Parathyroid adenoma (tissue), 2 donors: Measurements from ENCODE around the gene COPG2.
"Not testable (repeated sequence)": the region's sequence is repeated elsewhere in the genome, so short reads cannot be mapped to it uniquely, and the experiment has no call there.

Source experiments
- H2AFZ ChIP-seq: fragments of 300-600 bp; sonication (generic); one replicate; pipeline ENCODE4 v1.7.0; 2017; ENCODE audit warnings: antibody characterized with exemption, mild to moderate bottlenecking
- H3K27ac ChIP-seq: fragments of 300-600 bp; sonication (generic); one replicate; pipeline ENCODE4 v1.7.0; 2017
- H3K27me3 ChIP-seq: fragments of 300-600 bp; sonication (generic); one replicate; pipeline ENCODE4 v1.7.0; 2017; ENCODE audit warnings: low read length; ENCODE audit not compliant: control insufficient read depth, insufficient read depth
- H3K36me3 ChIP-seq: fragments of 300-600 bp; sonication (generic); one replicate; pipeline ENCODE4 v1.7.0; 2017; ENCODE audit warnings: low read length; ENCODE audit not compliant: control insufficient read depth, insufficient read depth
- H3K4me1 ChIP-seq: fragments of 300-600 bp; sonication (generic); one replicate; pipeline ENCODE4 v1.7.0; 2017; ENCODE audit warnings: control low read depth
- H3K4me2 ChIP-seq: fragments of 300-600 bp; sonication (generic); one replicate; pipeline ENCODE4 v1.7.0; 2017; ENCODE audit warnings: low read length
- H3K4me3 ChIP-seq: fragments of 300-600 bp; sonication (generic); one replicate; pipeline ENCODE4 v1.7.0; 2017; ENCODE audit warnings: low read depth, low read length
- H3K79me2 ChIP-seq: fragments of 300-600 bp; sonication (generic); one replicate; pipeline ENCODE4 v1.7.0; 2017; ENCODE audit warnings: control low read depth
- H3K9ac ChIP-seq: fragments of 300-600 bp; sonication (generic); one replicate; pipeline ENCODE4 v1.7.0; 2017; ENCODE audit warnings: mild to moderate bottlenecking
- H3K9me3 ChIP-seq: fragments of 300-600 bp; sonication (generic); one replicate; pipeline ENCODE4 v1.7.0; 2017; ENCODE audit warnings: low read length; ENCODE audit not compliant: control insufficient read depth
- CTCF ChIP-seq: fragments of 300-600 bp; sonication (generic); IDR thresholded peaks from one replicate; pipeline ENCODE4 v1.7.0; 2017; ENCODE audit warnings: antibody characterized with exemption, mild to moderate bottlenecking
- donor health status: primary hyperparathyroidism.

The COPG2 gene

GRCh38 chr7:130606161-130606560 is 62.4 kb downstream of the COPG2 start:
- H2AFZ ChIP-seq = no peak overlapping the region
- no peak overlapping the region for H3K27ac ChIP-seq
- no peak overlapping the region for H3K4me2 ChIP-seq
- no peaks in the 10 kb centered on the region for H3K36me3 ChIP-seq
- H3K9me3 ChIP-seq = no peaks in the 10 kb centered on the region
- no peaks in the 10 kb centered on the region for H3K27me3 ChIP-seq
- H3K4me3 ChIP-seq = no peak overlapping the region
- H3K79me2 ChIP-seq = peaks cover 3% of the 10 kb centered on the region
- no peak overlapping the region for H3K9ac ChIP-seq
- H3K4me1 ChIP-seq = no peaks in the 10 kb centered on the region
- no peak for TF ChIP-seq CTCF

- H3K4me2 ChIP-seq = no peak overlapping the region
- no peaks in the 10 kb centered on the region for H3K27me3 ChIP-seq
- no peak overlapping the region for H2AFZ ChIP-seq
- H3K79me2 ChIP-seq = peaks cover 11% of the 10 kb centered on the region
- H3K27ac ChIP-seq = no peak overlapping the region
- no peaks in the 10 kb centered on the region for H3K9me3 ChIP-seq
- H3K4me3 ChIP-seq = no peak overlapping the region
- no peaks in the 10 kb centered on the region for H3K4me1 ChIP-seq
- no peaks in the 10 kb centered on the region for H3K36me3 ChIP-seq
- TF ChIP-seq CTCF = no peak
- H3K9ac ChIP-seq = no peak overlapping the region
Measured at GRCh38 chr7:130598056-130598455, 70.5 kb downstream of the COPG2 start.

- no peak overlapping the region for H2AFZ ChIP-seq
- no peak overlapping the region for H3K27ac ChIP-seq
- no peaks in the 10 kb centered on the region for H3K27me3 ChIP-seq
- H3K36me3 ChIP-seq = no peaks in the 10 kb centered on the region
- H3K4me2 ChIP-seq = no peak overlapping the region
- peaks cover 10% of the 10 kb centered on the region for H3K79me2 ChIP-seq
- no peak overlapping the region for H3K9ac ChIP-seq
- no peaks in the 10 kb centered on the region for H3K9me3 ChIP-seq
- H3K4me3 ChIP-seq = no peak overlapping the region
- TF ChIP-seq CTCF = no peak
- no peaks in the 10 kb centered on the region for H3K4me1 ChIP-seq
Measured at GRCh38 chr7:130595986-130596385, 72.6 kb downstream of the COPG2 start.

GRCh38 chr7:130593033-130593432 is 75.5 kb downstream of the COPG2 start:
- H3K4me1 ChIP-seq = no peaks in the 10 kb centered on the region
- no peak overlapping the region for H3K27ac ChIP-seq
- H3K79me2 ChIP-seq = peaks cover 9% of the 10 kb centered on the region
- H3K9me3 ChIP-seq = no peaks in the 10 kb centered on the region
- no peak overlapping the region for H3K4me2 ChIP-seq
- H3K9ac ChIP-seq = no peak overlapping the region
- no peak for TF ChIP-seq CTCF
- no peaks in the 10 kb centered on the region for H3K36me3 ChIP-seq
- H2AFZ ChIP-seq = no peak overlapping the region
- H3K4me3 ChIP-seq = no peak overlapping the region
- H3K27me3 ChIP-seq = no peaks in the 10 kb centered on the region

- not testable (repeated sequence) for H3K9ac ChIP-seq, H3K79me2 ChIP-seq, H3K4me1 ChIP-seq, H3K27me3 ChIP-seq, H3K9me3 ChIP-seq, H3K4me3 ChIP-seq, H3K27ac ChIP-seq, H3K36me3 ChIP-seq, H3K4me2 ChIP-seq, H2AFZ ChIP-seq
Measured at GRCh38 chr7:130591464-130591863, 77.1 kb downstream of the COPG2 start.

- H3K9me3 ChIP-seq, H3K79me2 ChIP-seq, H3K4me3 ChIP-seq, H3K4me1 ChIP-seq, H2AFZ ChIP-seq, H3K4me2 ChIP-seq, H3K9ac ChIP-seq, H3K27me3 ChIP-seq, H3K36me3 ChIP-seq, H3K27ac ChIP-seq: not testable (repeated sequence)
Measured at GRCh38 chr7:130585932-130586331, 82.6 kb downstream of the COPG2 start.

GRCh38 chr7:130575110-130575509 is 93.4 kb downstream of the COPG2 start:
- H3K9ac ChIP-seq, H3K27ac ChIP-seq, H3K79me2 ChIP-seq, H3K9me3 ChIP-seq, H2AFZ ChIP-seq, H3K27me3 ChIP-seq, H3K36me3 ChIP-seq, H3K4me3 ChIP-seq, H3K4me1 ChIP-seq, H3K4me2 ChIP-seq: not testable (repeated sequence)

- H3K4me1 ChIP-seq, H3K4me3 ChIP-seq, H2AFZ ChIP-seq, H3K4me2 ChIP-seq, H3K36me3 ChIP-seq, H3K27ac ChIP-seq, H3K79me2 ChIP-seq, H3K9me3 ChIP-seq, H3K9ac ChIP-seq, H3K27me3 ChIP-seq: not testable (repeated sequence)
Measured at GRCh38 chr7:130570144-130570543, 98.4 kb downstream of the COPG2 start.
